K562 (cell line): Measurements from ENCODE around the gene SPRYD3. TPM values are rescaled to one million over a fixed set of nuclear protein-coding genes. Genes with fewer than 3 reads are reported as not detected.

Source experiments
- CEBPZ ChIP-seq: fragments of 150-350 bp; IDR thresholded peaks from 2 replicates; pipeline ENCODE4 v1.6.1; 2014; ENCODE audit warnings: low read depth, mild to moderate bottlenecking, low read length, borderline replicate concordance
- CREB3L1 ChIP-seq: fragments of 450-650 bp; IDR thresholded peaks from 2 replicates; pipeline ENCODE4 v1.6.1; 2014; ENCODE audit warnings: low read depth, mild to moderate bottlenecking, moderate library complexity, borderline replicate concordance
- polyA plus RNA-seq, 8 experiments: library from polyadenylated mRNA; depleted of rRNA in 4 of 8; stranded (reverse) in 5 of 8; unstranded in 3 of 8; fragments of >200 nt; fragmentation: Nextera tagmentation in 2 of 8; fragmentation: Illumina TruSeq in 1 of 8; extraction: Ambion mirVana in 2 of 8; extraction: Trizol in 1 of 8; gene quantifications; 2 replicates each; pipeline versions ENCODE4 v1.2.1 to v1.2.3, GENCODE V29; 2011 to 2014; ENCODE audit warnings: inconsistent platforms in 1 of 8, missing spikeins in 1 of 8
- total RNA-seq, 7 experiments: library from RNA; depleted of rRNA in 6 of 7; stranded (reverse); fragments of >200 nt in 6 of 7; fragmentation: Illumina TruSeq in 2 of 7; extraction: Trizol in 2 of 7; gene quantifications; 2 replicates each; pipeline versions ENCODE4 v1.2.1 to v1.2.3, GENCODE V29; 2011 to 2021; ENCODE audit warnings: low replicate concordance in 1 of 7
- TF ChIP-seq, protein P1 (sequence below), 2 experiments: fragments of 150-350 bp in 1 of 2; IDR thresholded peaks; 2 replicates each; pipeline ENCODE4 v1.6.1; 2012 to 2016; ENCODE audit warnings: low read depth in 2 of 2, low read length in 2 of 2, mild to moderate bottlenecking in 1 of 2, moderate library complexity in 1 of 2

SPRYD3 gene
- total and polyA plus RNA-seq, 9 of the 15 experiments (the other 6 are each of a cell fraction or from before 2014, with no cell fraction given): 1.5 to 13.6 (median 7.6) TPM

GRCh38 chr12:53053218-53054111, 25.7 kb downstream of the SPRYD3 start (continued):
- TF ChIP-seq, protein P1, sequence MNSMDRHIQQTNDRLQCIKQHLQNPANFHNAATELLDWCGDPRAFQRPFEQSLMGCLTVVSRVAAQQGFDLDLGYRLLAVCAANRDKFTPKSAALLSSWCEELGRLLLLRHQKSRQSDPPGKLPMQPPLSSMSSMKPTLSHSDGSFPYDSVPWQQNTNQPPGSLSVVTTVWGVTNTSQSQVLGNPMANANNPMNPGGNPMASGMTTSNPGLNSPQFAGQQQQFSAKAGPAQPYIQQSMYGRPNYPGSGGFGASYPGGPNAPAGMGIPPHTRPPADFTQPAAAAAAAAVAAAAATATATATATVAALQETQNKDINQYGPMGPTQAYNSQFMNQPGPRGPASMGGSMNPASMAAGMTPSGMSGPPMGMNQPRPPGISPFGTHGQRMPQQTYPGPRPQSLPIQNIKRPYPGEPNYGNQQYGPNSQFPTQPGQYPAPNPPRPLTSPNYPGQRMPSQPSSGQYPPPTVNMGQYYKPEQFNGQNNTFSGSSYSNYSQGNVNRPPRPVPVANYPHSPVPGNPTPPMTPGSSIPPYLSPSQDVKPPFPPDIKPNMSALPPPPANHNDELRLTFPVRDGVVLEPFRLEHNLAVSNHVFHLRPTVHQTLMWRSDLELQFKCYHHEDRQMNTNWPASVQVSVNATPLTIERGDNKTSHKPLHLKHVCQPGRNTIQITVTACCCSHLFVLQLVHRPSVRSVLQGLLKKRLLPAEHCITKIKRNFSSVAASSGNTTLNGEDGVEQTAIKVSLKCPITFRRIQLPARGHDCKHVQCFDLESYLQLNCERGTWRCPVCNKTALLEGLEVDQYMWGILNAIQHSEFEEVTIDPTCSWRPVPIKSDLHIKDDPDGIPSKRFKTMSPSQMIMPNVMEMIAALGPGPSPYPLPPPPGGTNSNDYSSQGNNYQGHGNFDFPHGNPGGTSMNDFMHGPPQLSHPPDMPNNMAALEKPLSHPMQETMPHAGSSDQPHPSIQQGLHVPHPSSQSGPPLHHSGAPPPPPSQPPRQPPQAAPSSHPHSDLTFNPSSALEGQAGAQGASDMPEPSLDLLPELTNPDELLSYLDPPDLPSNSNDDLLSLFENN (IDR thresholded peaks at IDR 0.05; ENCODE audit: low read depth in 2 of 2, low read length in 2 of 2): no peak
- TF ChIP-seq CREB3L1 (no peak), CEBPZ (no peak)
